Measurements from ENCODE around the gene SNAPIN.
A peak's percentile ranks its signal among the peaks of the same experiment; 100 is the strongest.

SNAPIN gene

DNA sequence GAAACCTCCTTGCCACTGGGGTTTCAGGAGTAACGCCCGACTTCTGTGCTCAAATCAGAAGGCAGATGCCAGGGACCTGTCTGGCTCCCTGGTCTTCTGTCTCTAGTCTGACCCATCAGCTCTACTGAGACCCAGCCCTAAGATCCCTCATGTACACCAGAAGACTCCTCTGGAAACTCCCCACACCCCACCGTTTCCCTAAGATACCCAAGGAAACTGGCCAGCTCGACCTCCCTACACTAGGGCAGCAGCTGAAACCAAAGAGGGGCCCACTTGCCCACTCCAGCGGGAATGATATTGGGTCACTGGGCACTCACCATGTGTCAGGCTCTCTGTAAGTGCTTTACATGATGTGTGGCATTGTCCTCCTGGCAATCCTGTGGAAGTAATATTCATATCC is 45.1 kb upstream of the SNAPIN start:
- Histone ChIP-seq H3K18ac (ENCODE audit: low read length) (no peak overlapping the region), H3K9me3 (replicated peaks in 1 of 2; ENCODE audit: control insufficient read depth in 2 of 2, insufficient read depth in 1 of 2, low read depth in 1 of 2, low read length in 2 of 2) (no peaks in the 10 kb centered on the region), H3K79me1 (ENCODE audit: low read depth, low read length) (no peaks in the 10 kb centered on the region), H3K36me3 (replicated peaks in 1 of 2; ENCODE audit: control insufficient read depth in 2 of 2, insufficient read depth in 2 of 2, low read length in 2 of 2) (peaks cover 0 to under 1% of the 10 kb centered on the region in 2 donors), H2BK12ac (ENCODE audit: low read length) (no peak overlapping the region), H3K4me3 (ENCODE audit: low read length in 2 of 2) (no peak overlapping the region), H3K4me2 (ENCODE audit: insufficient read depth, low read length, poor library complexity, severe bottlenecking) (no peak overlapping the region), H3K27me3 (ENCODE audit: control insufficient read depth in 3 of 3, insufficient read depth in 3 of 3, low read depth in 1 of 3, low read length in 3 of 3) (no peaks in the 10 kb centered on the region), H4K91ac (ENCODE audit: low read depth, low read length, poor library complexity) (no peak overlapping the region), H2AK5ac (ENCODE audit: low read depth, low read length) (peak overlapping the region; percentile 18), H2BK5ac (ENCODE audit: low read length) (no peak overlapping the region), H3K9ac (ENCODE audit: low read depth, low read length, poor library complexity) (no peak overlapping the region), H2AFZ (ENCODE audit: low read length) (no peak overlapping the region), H3K27ac (replicated peaks; ENCODE audit: low read length) (no peak overlapping the region), H2BK15ac (ENCODE audit: low read length) (peak overlapping the region; percentile 76), H3K4me1 (ENCODE audit: control insufficient read depth in 2 of 2, insufficient read depth in 1 of 2, low read depth in 1 of 2, low read length in 2 of 2) (peaks cover 17 to 25% of the 10 kb centered on the region in 2 donors), H3K14ac (ENCODE audit: low read length) (no peak overlapping the region), H2BK120ac (ENCODE audit: low read depth, low read length) (peak overlapping the region; percentile 40), H3K4ac (ENCODE audit: low read length) (no peak overlapping the region), H3K23ac (ENCODE audit: low read depth, low read length, poor library complexity) (no peak overlapping the region), H4K8ac (ENCODE audit: low read depth, low read length) (no peak overlapping the region)
- no CpG with 5 or more reads among the region's 5 CpGs for WGBS, 2 donors (ENCODE audit: extremely low coverage in 2 of 2, insufficient read length in 2 of 2, insufficient replicate concordance in 1 of 2)
- DNase-seq (ENCODE audit: low spot score), result no peak

DNA sequence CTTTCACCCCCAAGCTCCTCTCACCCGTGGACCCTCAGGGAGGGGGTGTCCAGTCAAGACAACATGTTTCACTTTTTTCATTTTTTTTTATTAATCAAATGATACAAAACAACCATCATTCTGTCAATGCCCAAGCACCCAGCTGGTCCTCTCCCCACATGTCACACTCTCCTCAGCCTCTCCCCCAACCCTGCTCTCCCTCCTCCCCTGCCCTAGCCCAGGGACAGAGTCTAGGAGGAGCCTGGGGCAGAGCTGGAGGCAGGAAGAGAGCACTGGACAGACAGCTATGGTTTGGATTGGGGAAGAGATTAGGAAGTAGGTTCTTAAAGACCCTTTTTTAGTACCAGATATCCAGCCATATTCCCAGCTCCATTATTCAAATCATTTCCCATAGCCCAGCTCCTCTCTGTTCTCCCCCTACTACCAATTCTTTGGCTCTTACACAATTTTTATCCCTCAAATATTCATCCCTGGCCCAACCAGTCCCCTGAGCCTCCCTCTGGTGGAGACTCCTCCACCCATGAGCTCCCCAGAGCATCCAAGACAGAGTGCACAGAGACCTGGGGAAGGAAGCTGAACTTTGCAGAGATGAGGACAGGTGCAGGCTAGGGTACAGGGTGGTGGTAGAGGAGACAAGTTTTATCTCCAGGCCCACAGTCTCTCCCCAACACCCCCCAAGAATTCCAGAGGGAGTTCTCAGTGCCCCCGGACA is 44.2 kb upstream of the SNAPIN start:
- Histone ChIP-seq H2BK15ac (ENCODE audit: low read length) (no peak overlapping the region), H2BK120ac (ENCODE audit: low read depth, low read length) (no peak overlapping the region), H3K4me2 (ENCODE audit: insufficient read depth, low read length, poor library complexity, severe bottlenecking) (no peak overlapping the region), H3K23ac (ENCODE audit: low read depth, low read length, poor library complexity) (no peak overlapping the region), H4K91ac (ENCODE audit: low read depth, low read length, poor library complexity) (no peak overlapping the region), H4K8ac (ENCODE audit: low read depth, low read length) (no peak overlapping the region), H3K4me3 (ENCODE audit: low read length in 2 of 2) (no peak overlapping the region), H3K27me3 (ENCODE audit: control insufficient read depth in 3 of 3, insufficient read depth in 3 of 3, low read depth in 1 of 3, low read length in 3 of 3) (no peaks in the 10 kb centered on the region), H3K27ac (replicated peaks; ENCODE audit: low read length) (no peak overlapping the region), H3K36me3 (replicated peaks in 1 of 2; ENCODE audit: control insufficient read depth in 2 of 2, insufficient read depth in 2 of 2, low read length in 2 of 2) (peaks cover 4 to 10% of the 10 kb centered on the region in 2 donors), H3K14ac (ENCODE audit: low read length) (no peak overlapping the region), H2AK5ac (ENCODE audit: low read depth, low read length) (no peak overlapping the region), H2BK12ac (ENCODE audit: low read length) (no peak overlapping the region), H2BK5ac (ENCODE audit: low read length) (no peak overlapping the region), H3K4me1 (ENCODE audit: control insufficient read depth in 2 of 2, insufficient read depth in 1 of 2, low read depth in 1 of 2, low read length in 2 of 2) (peaks cover 9 to 15% of the 10 kb centered on the region in 2 donors), H3K79me1 (ENCODE audit: low read depth, low read length) (no peaks in the 10 kb centered on the region), H2AFZ (ENCODE audit: low read length) (no peak overlapping the region), H3K9me3 (replicated peaks in 1 of 2; ENCODE audit: control insufficient read depth in 2 of 2, insufficient read depth in 1 of 2, low read depth in 1 of 2, low read length in 2 of 2) (no peaks in the 10 kb centered on the region), H3K18ac (ENCODE audit: low read length) (no peak overlapping the region), H3K4ac (ENCODE audit: low read length) (no peak overlapping the region), H3K9ac (ENCODE audit: low read depth, low read length, poor library complexity) (no peak overlapping the region)
- DNase-seq (ENCODE audit: low spot score), result no peak
- WGBS, 2 donors (ENCODE audit: extremely low coverage in 2 of 2, insufficient read length in 2 of 2, insufficient replicate concordance in 1 of 2), result no CpG with 5 or more reads among the region's 2 CpGs

- Histone ChIP-seq H3K27ac (replicated peaks; ENCODE audit: low read length) (no peak overlapping the region), H2BK15ac (ENCODE audit: low read length) (no peak overlapping the region), H3K4me2 (ENCODE audit: insufficient read depth, low read length, poor library complexity, severe bottlenecking) (no peak overlapping the region), H4K8ac (ENCODE audit: low read depth, low read length) (no peak overlapping the region), H3K9ac (ENCODE audit: low read depth, low read length, poor library complexity) (no peak overlapping the region), H2BK120ac (ENCODE audit: low read depth, low read length) (no peak overlapping the region), H3K4ac (ENCODE audit: low read length) (no peak overlapping the region), H3K4me1 (ENCODE audit: control insufficient read depth in 2 of 2, insufficient read depth in 1 of 2, low read depth in 1 of 2, low read length in 2 of 2) (peaks cover 9 to 11% of the 10 kb centered on the region in 2 donors), H3K23ac (ENCODE audit: low read depth, low read length, poor library complexity) (no peak overlapping the region), H2AFZ (ENCODE audit: low read length) (no peak overlapping the region), H3K14ac (ENCODE audit: low read length) (peak overlapping the region; percentile 13), H4K91ac (ENCODE audit: low read depth, low read length, poor library complexity) (no peak overlapping the region), H2BK12ac (ENCODE audit: low read length) (no peak overlapping the region), H3K27me3 (ENCODE audit: control insufficient read depth in 3 of 3, insufficient read depth in 3 of 3, low read depth in 1 of 3, low read length in 3 of 3) (no peaks in the 10 kb centered on the region), H2BK5ac (ENCODE audit: low read length) (no peak overlapping the region), H3K79me1 (ENCODE audit: low read depth, low read length) (no peaks in the 10 kb centered on the region), H3K4me3 (ENCODE audit: low read length in 2 of 2) (no peak overlapping the region), H3K18ac (ENCODE audit: low read length) (no peak overlapping the region), H3K36me3 (replicated peaks in 1 of 2; ENCODE audit: control insufficient read depth in 2 of 2, insufficient read depth in 2 of 2, low read length in 2 of 2) (peaks cover 4 to 15% of the 10 kb centered on the region in 2 donors), H3K9me3 (replicated peaks in 1 of 2; ENCODE audit: control insufficient read depth in 2 of 2, insufficient read depth in 1 of 2, low read depth in 1 of 2, low read length in 2 of 2) (no peaks in the 10 kb centered on the region), H2AK5ac (ENCODE audit: low read depth, low read length) (no peak overlapping the region)
- no CpG with 5 or more reads among the region's 7 CpGs for WGBS, 2 donors (ENCODE audit: extremely low coverage in 2 of 2, insufficient read length in 2 of 2, insufficient replicate concordance in 1 of 2)
- DNase-seq (ENCODE audit: low spot score), result no peak
These were observed 43.6 kb upstream of the SNAPIN start for GRCh38 chr1:153614906-153615305.

GRCh38 chr1:153615406-153615805 is 43.1 kb upstream of the SNAPIN start:
- Histone ChIP-seq H2BK15ac (ENCODE audit: low read length) (peak overlapping the region; percentile 13), H2BK120ac (ENCODE audit: low read depth, low read length) (no peak overlapping the region), H3K4me3 (ENCODE audit: low read length in 2 of 2) (peak overlapping the region in 1 of 2 donors; percentile 32), H2BK12ac (ENCODE audit: low read length) (no peak overlapping the region), H3K27me3 (ENCODE audit: control insufficient read depth in 3 of 3, insufficient read depth in 3 of 3, low read depth in 1 of 3, low read length in 3 of 3) (no peaks in the 10 kb centered on the region), H3K27ac (replicated peaks; ENCODE audit: low read length) (no peak overlapping the region), H3K9ac (ENCODE audit: low read depth, low read length, poor library complexity) (no peak overlapping the region), H3K9me3 (replicated peaks in 1 of 2; ENCODE audit: control insufficient read depth in 2 of 2, insufficient read depth in 1 of 2, low read depth in 1 of 2, low read length in 2 of 2) (no peaks in the 10 kb centered on the region), H3K23ac (ENCODE audit: low read depth, low read length, poor library complexity) (no peak overlapping the region), H2BK5ac (ENCODE audit: low read length) (no peak overlapping the region), H4K8ac (ENCODE audit: low read depth, low read length) (no peak overlapping the region), H3K79me1 (ENCODE audit: low read depth, low read length) (no peaks in the 10 kb centered on the region), H3K4ac (ENCODE audit: low read length) (no peak overlapping the region), H3K14ac (ENCODE audit: low read length) (no peak overlapping the region), H3K4me1 (ENCODE audit: control insufficient read depth in 2 of 2, insufficient read depth in 1 of 2, low read depth in 1 of 2, low read length in 2 of 2) (peaks cover 9 to 11% of the 10 kb centered on the region in 2 donors), H2AK5ac (ENCODE audit: low read depth, low read length) (no peak overlapping the region), H2AFZ (ENCODE audit: low read length) (no peak overlapping the region), H3K4me2 (ENCODE audit: insufficient read depth, low read length, poor library complexity, severe bottlenecking) (no peak overlapping the region), H4K91ac (ENCODE audit: low read depth, low read length, poor library complexity) (no peak overlapping the region), H3K18ac (ENCODE audit: low read length) (no peak overlapping the region), H3K36me3 (replicated peaks in 1 of 2; ENCODE audit: control insufficient read depth in 2 of 2, insufficient read depth in 2 of 2, low read length in 2 of 2) (peaks cover 4 to 18% of the 10 kb centered on the region in 2 donors)
- WGBS, 2 donors (ENCODE audit: extremely low coverage in 2 of 2, insufficient read length in 2 of 2, insufficient replicate concordance in 1 of 2), result no CpG with 5 or more reads among the region's 2 CpGs
- no peak for DNase-seq (ENCODE audit: low spot score)

Measured in neuronal stem cell (in vitro differentiated cells).